Right forelimb (tissue), 1 donor: ENCODE data around the gene NDRG4.

Source experiments
- DNase-seq: peaks from one replicate; pipeline ENCODE4 v3.0.0-alpha.2; 2018

Gene NDRG4

GRCh38 chr16:58556678-58557077 lies 56.7 kb downstream of the NDRG4 start:
- no peak for DNase-seq
